HepG2 (cell line): ENCODE results near the gene BPIFB2. TPM values are rescaled to one million over a fixed set of nuclear protein-coding genes. Genes with fewer than 3 reads are reported as not detected.

Experiments used
- DBP ChIP-seq: sonication (generic); formaldehyde crosslinking; IDR thresholded peaks from 2 replicates; pipeline ENCODE4 v1.4.0; 2020; ENCODE audit warnings: missing genetic modification reagents; ENCODE audit errors: not compliant biosample characterization
- DZIP1 ChIP-seq: sonication (generic); formaldehyde crosslinking; IDR thresholded peaks from 2 replicates; pipeline ENCODE4 v1.5.0; 2020; ENCODE audit warnings: mild to moderate bottlenecking, missing genetic modification reagents
- EHMT2 ChIP-seq: fragments of 200-600 bp; sonication (generic); IDR thresholded peaks from 2 replicates; pipeline ENCODE4 v1.7.0; 2017; ENCODE audit warnings: antibody characterized with exemption, low read depth, low read length, borderline replicate concordance
- GATA4 ChIP-seq: sonication (generic); IDR thresholded peaks from 2 replicates; pipeline ENCODE4 v1.6.1; 2016; ENCODE audit warnings: antibody characterized with exemption, low read depth, borderline replicate concordance
- JUN ChIP-seq: sonication (generic); formaldehyde crosslinking; IDR thresholded peaks from 2 replicates; pipeline ENCODE4 v1.4.0; 2020; ENCODE audit warnings: mild to moderate bottlenecking, missing genetic modification reagents
- KDM3A ChIP-seq: IDR thresholded peaks from 2 replicates; pipeline ENCODE4 v1.6.1; 2018; ENCODE audit warnings: low read depth, missing compliant biosample characterization
- KLF11 ChIP-seq: IDR thresholded peaks from 2 replicates; pipeline ENCODE4 v1.6.1; 2016; ENCODE audit warnings: missing compliant biosample characterization
- KMT2A ChIP-seq: sonication (generic); formaldehyde crosslinking; IDR thresholded peaks from 2 replicates; pipeline ENCODE4 v1.4.0; 2020; ENCODE audit warnings: missing genetic modification reagents
- NCOA1 ChIP-seq: sonication (generic); formaldehyde crosslinking; IDR thresholded peaks from 2 replicates; pipeline ENCODE4 v1.9.0; 2021; ENCODE audit warnings: missing genetic modification reagents
- NFYC ChIP-seq: IDR thresholded peaks from 2 replicates; pipeline ENCODE4 v1.6.1; 2016; ENCODE audit warnings: missing genetic modification reagents, missing compliant biosample characterization
- POGK ChIP-seq: sonication (generic); formaldehyde crosslinking; conservative IDR thresholded peaks from 2 replicates; pipeline ENCODE4 v1.8.0; 2022; ENCODE audit warnings: mild to moderate bottlenecking, moderate library complexity, missing genetic modification reagents
- RBAK ChIP-seq: sonication (generic); formaldehyde crosslinking; IDR thresholded peaks from 2 replicates; pipeline ENCODE4 v1.5.1; 2020; ENCODE audit warnings: mild to moderate bottlenecking, missing genetic modification reagents
- RBFOX2 ChIP-seq: fragments of 200-400 bp; formaldehyde crosslinking; IDR thresholded peaks from 2 replicates; pipeline ENCODE4 v1.6.1; 2017; ENCODE audit warnings: low read depth, mild to moderate bottlenecking, low read length
- SIN3B ChIP-seq: fragments of 150-350 bp; IDR thresholded peaks from 2 replicates; pipeline ENCODE4 v1.6.1; 2014; ENCODE audit warnings: low read length
- SMYD3 ChIP-seq: sonication (generic); formaldehyde crosslinking; IDR thresholded peaks from 2 replicates; pipeline ENCODE4 v1.8.1; 2023; ENCODE audit warnings: mild to moderate bottlenecking, missing genetic modification reagents
- SRSF1 ChIP-seq: fragments of 200-400 bp; formaldehyde crosslinking; optimal IDR thresholded peaks from 2 replicates; pipeline ENCODE3; 2017; ENCODE audit warnings: mild to moderate bottlenecking, low read depth, low read length, moderate library complexity
- TBX3 ChIP-seq: fragments of 450-650 bp; IDR thresholded peaks from 2 replicates; pipeline ENCODE4 v1.6.1; 2017; ENCODE audit warnings: antibody characterized with exemption, mild to moderate bottlenecking, inconsistent platforms, borderline replicate concordance
- ZBTB34 ChIP-seq: sonication (generic); formaldehyde crosslinking; IDR thresholded peaks from 2 replicates; pipeline ENCODE4 v1.8.0; 2022; ENCODE audit warnings: mild to moderate bottlenecking, missing genetic modification reagents
- ZNF263 ChIP-seq: sonication (generic); formaldehyde crosslinking; IDR thresholded peaks from 2 replicates; pipeline ENCODE4 v1.4.0; 2020; ENCODE audit warnings: missing genetic modification reagents
- ZNF292 ChIP-seq: sonication (generic); formaldehyde crosslinking; IDR thresholded peaks from 2 replicates; pipeline ENCODE4 v1.8.1; 2022; ENCODE audit warnings: mild to moderate bottlenecking, low read depth, missing genetic modification reagents, borderline replicate concordance
- ZNF329 ChIP-seq: sonication (generic); formaldehyde crosslinking; IDR thresholded peaks from 2 replicates; pipeline ENCODE4 v1.9.0; 2021; ENCODE audit warnings: low read depth, mild to moderate bottlenecking, missing genetic modification reagents
- ZNF34 ChIP-seq: sonication (generic); formaldehyde crosslinking; IDR thresholded peaks from 2 replicates; pipeline ENCODE4 v1.4.0; 2020; ENCODE audit warnings: mild to moderate bottlenecking, missing genetic modification reagents, borderline replicate concordance
- polyA plus RNA-seq, 8 experiments: library from polyadenylated mRNA; depleted of rRNA in 3 of 8; stranded (reverse) in 7 of 8; unstranded in 1 of 8; fragments of >200 nt; fragmentation: Illumina TruSeq in 4 of 8; extraction: Trizol in 4 of 8; gene quantifications; 2 replicates each; pipeline versions ENCODE4 v1.2.1 to v1.2.3, GENCODE V29; 2011 to 2016; ENCODE audit warnings: low read depth in 4 of 8, missing spikeins in 1 of 8, mixed read lengths in 1 of 8; ENCODE audit not compliant: insufficient read depth in 1 of 8
- total RNA-seq, 5 experiments: library from RNA; depleted of rRNA; stranded (reverse); fragments of >200 nt; fragmentation: Illumina TruSeq; extraction: Trizol; gene quantifications; 2 replicates each; pipeline ENCODE4 v1.2.3, GENCODE V29; 2016; ENCODE audit warnings: low read depth in 1 of 5

The BPIFB2 gene
- total and polyA plus RNA-seq, 2 of the 13 experiments (the other 11 are each of a cell fraction or from before 2014, with no cell fraction given) = 54.5 to 902 TPM

GRCh38 chr20:33026072-33026778 lies 18.7 kb downstream of the BPIFB2 start (continued):
- TF ChIP-seq TBX3 (no peak), ZNF292 (CRISPR knock-in tag) (0 out of 2 replicates have a peak, but pooled peaks have one; percentile 54), ZNF329 (CRISPR knock-in tag) (0 out of 2 replicates have a peak, but pooled peaks have one; percentile 42), ZNF34 (no peak), GATA4 (peak; percentile 20; the same call in 1 of the 2 replicates), RBAK (CRISPR knock-in tag) (no peak), EHMT2 (no peak), DBP (CRISPR knock-in tag) (no peak), NCOA1 (CRISPR knock-in tag) (no peak), KDM3A (CRISPR knock-in tag) (no peak), SIN3B (no peak), ZBTB34 (CRISPR knock-in tag) (peak; percentile 52; the same call in 1 of the 2 replicates), KMT2A (0 out of 2 replicates have a peak, but pooled peaks have one; percentile 6), DZIP1 (CRISPR knock-in tag) (peak; percentile 67; the same call in 1 of the 2 replicates), RBFOX2 (peak; percentile 79), SRSF1 (peak; percentile 80), KLF11 (no peak), NFYC (CRISPR knock-in tag) (no peak), SMYD3 (CRISPR knock-in tag) (peak; percentile 70; the same call in 1 of the 2 replicates), JUN (CRISPR knock-in tag) (no peak), POGK (no peak), ZNF263 (CRISPR knock-in tag) (no peak)
